Stimulated activated CD4-positive, alpha-beta T cell treated with anti-CD3 and anti-CD28 coated beads, Interleukin-15, amount 100 ng/mL, for 24 hours (primary cell): ENCODE data around the gene DNAH17.

Experiments
- DNase-seq: peaks from one replicate; pipeline ENCODE4 v3.0.0-alpha.2; 2020

The DNAH17 gene

GRCh38 chr17:78491236-78492115 lies 85.7 kb downstream of the DNAH17 start:
- no peak for DNase-seq

GRCh38 chr17:78490673-78491072 lies 86.5 kb downstream of the DNAH17 start:
- DNase-seq, result no peak

- DNase-seq, result no peak
Observed at GRCh38 chr17:78490156-78490555, 87.0 kb downstream of the DNAH17 start.

GRCh38 chr17:78488867-78489634 lies 88.1 kb downstream of the DNAH17 start:
- DNase-seq, result no peak

GRCh38 chr17:78488156-78488555 lies 89.0 kb downstream of the DNAH17 start:
- DNase-seq, result no peak

GRCh38 chr17:78486946-78487680 lies 90.1 kb downstream of the DNAH17 start:
- no peak for DNase-seq

- DNase-seq, result no peak
Observed at GRCh38 chr17:78486228-78486802, 90.9 kb downstream of the DNAH17 start.

GRCh38 chr17:78485290-78486168 lies 91.7 kb downstream of the DNAH17 start:
- DNase-seq, result no peak

GRCh38 chr17:78484271-78485246 lies 92.6 kb downstream of the DNAH17 start:
- DNase-seq, result peak; percentile 70

- no peak for DNase-seq
Observed at GRCh38 chr17:78479369-78479768, 97.8 kb downstream of the DNAH17 start.

- no peak for DNase-seq
Observed at GRCh38 chr17:78478757-78479297, 98.4 kb downstream of the DNAH17 start.

GRCh38 chr17:78477913-78478756 lies 99.1 kb downstream of the DNAH17 start:
- no peak for DNase-seq

- DNase-seq, result no peak
Observed at GRCh38 chr17:78476973-78477372, 100.2 kb downstream of the DNAH17 start.

GRCh38 chr17:78476149-78476548 lies 101.0 kb downstream of the DNAH17 start:
- no peak for DNase-seq

GRCh38 chr17:78475211-78475610 lies 102.0 kb downstream of the DNAH17 start:
- DNase-seq, result no peak

GRCh38 chr17:78474614-78475146 lies 102.5 kb downstream of the DNAH17 start:
- DNase-seq, result peak; percentile 20

GRCh38 chr17:78473951-78474613 lies 103.1 kb downstream of the DNAH17 start:
- no peak for DNase-seq
